GM12801 (cell line): ENCODE measurements around the gene ALDOB.

Source experiments
- CTCF ChIP-seq: IDR thresholded peaks from one replicate; pipeline ENCODE4 v1.5.1; 2011; ENCODE audit warnings: control low read depth; ENCODE audit not compliant: insufficient read length; ENCODE audit errors: extremely low read depth

The ALDOB gene

GRCh38 chr9:101477736-101478135 lies 42.2 kb upstream of the ALDOB start:
- no peak for TF ChIP-seq CTCF

DNA sequence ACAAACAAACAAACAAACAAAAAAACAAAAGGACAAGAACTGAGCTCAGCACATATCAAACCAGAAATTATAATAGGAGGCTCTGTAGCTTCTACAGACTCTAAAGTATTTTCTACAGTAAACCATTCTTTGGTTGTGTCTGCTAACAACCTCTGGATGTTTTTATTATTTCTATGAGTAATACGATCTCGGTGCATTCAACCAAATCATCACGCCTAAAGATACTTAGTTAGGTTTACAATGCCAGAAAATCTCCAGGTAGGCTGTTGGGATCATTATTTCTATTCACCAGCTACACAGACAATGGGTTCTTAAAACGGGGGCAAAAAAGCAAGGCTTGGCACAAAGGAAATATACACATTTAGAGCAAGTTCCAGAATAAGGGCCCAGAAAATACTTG lies 41.6 kb upstream of the ALDOB start:
- no peak for TF ChIP-seq CTCF

- no peak for TF ChIP-seq CTCF
These were observed 41.1 kb upstream of the ALDOB start for GRCh38 chr9:101476576-101477208.

- TF ChIP-seq CTCF, result no peak
These were observed 37.3 kb upstream of the ALDOB start for GRCh38 chr9:101472891-101473290.

- TF ChIP-seq CTCF, result no peak
These were observed 35.4 kb upstream of the ALDOB start for GRCh38 chr9:101470929-101471328.

DNA sequence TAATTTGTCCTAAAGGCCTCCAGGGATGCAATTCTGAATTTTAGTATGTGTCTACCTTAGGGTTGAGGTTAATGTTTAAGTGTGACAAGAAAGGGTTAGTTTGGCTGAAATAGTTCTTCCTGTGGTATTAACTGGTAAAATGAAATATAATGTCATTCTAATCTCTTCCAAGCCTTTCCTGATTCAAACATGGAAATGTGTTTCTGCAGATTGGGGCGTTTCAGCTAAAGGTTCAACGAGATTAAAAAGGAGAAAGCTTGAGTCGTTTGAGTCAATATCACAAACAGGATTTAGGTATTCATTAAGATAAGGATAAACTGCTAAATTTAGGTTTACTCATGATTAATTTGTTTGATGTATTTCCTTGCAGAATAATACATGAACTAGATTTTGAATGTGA lies 34.4 kb upstream of the ALDOB start:
- TF ChIP-seq CTCF, result no peak

DNA sequence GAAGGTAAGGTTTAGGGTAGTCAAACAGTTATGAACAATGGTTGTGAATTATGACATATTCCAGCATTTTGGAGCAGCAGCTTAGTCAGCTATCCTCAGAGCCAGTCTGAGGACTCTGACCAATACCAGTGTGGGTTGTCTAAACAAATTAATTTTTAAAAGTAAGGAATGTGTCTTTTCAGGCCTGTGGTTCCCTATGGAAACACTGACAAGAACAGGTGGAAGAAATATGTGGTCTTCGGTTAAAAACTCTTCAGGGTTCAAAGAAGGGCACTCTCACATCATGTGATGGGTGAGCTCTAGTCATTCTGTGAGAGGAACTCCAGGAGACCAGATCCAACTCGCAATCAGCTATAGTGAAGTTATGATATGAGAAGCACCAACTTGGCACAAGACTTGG lies 33.5 kb upstream of the ALDOB start:
- TF ChIP-seq CTCF, result no peak
